GM19438 (cell line): Measurements from ENCODE around the gene PDE6D.
A peak's percentile ranks its signal among the peaks of the same experiment; 100 is the strongest.

Source experiments
- ATAC-seq: cut with Tn5 transposase; IDR thresholded peaks from one replicate; pipeline ENCODE4 v1.9.1; 2021; ENCODE audit warnings: low read depth; ENCODE audit not compliant: unreplicated experiment

PDE6D gene

GRCh38 chr2:231708773-231709635, 72.1 kb downstream of the PDE6D start:
- no peak for ATAC-seq

DNA sequence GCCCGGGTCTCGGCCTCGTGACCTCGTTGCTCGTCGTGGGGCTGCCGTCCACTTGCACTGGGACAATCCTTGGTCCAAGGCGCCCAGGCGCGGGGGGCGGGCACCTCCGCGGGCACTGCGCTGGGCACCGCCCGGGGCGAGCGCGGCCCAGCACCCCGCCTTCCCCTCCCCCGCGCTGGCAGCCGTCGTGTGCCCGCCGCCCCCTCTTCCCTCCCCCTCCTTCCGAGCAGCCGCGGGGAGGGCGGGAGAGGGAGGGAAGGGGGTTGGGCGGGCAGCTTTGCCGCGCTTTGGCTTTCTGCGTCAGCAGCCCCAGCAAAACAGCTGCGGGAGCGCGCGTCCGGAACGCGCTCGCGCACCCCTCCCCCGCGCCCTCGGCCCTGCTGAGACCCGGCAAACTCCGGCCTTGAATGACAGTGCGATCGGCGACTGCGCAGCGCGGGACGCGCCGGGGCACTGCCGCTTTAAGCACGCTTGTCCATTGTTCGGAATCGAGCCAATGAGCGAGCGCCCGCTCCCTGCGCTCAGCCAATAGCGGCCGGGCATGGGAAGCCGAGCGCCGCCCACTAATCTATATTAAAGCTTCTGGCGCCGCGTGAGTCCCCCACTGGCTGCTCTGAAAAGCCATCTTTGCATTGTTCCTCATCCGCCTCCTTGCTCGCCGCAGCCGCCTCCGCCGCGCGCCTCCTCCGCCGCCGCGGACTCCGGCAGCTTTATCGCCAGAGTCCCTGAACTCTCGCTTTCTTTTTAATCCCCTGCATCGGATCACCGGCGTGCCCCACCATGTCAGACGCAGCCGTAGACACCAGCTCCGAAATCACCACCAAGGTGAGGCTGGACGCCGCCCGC, 72.9 kb downstream of the PDE6D start, which contains the start of gene PTMA:
Gene PTMA (plus strand): TSS at position 599 of the 846 bp plus-strand sequence. CDS start 182 bp downstream, at position 781.
- ATAC-seq, result peak; percentile 50

- ATAC-seq, result no peak
Measured at GRCh38 chr2:231707625-231707926, 73.5 kb downstream of the PDE6D start.

DNA sequence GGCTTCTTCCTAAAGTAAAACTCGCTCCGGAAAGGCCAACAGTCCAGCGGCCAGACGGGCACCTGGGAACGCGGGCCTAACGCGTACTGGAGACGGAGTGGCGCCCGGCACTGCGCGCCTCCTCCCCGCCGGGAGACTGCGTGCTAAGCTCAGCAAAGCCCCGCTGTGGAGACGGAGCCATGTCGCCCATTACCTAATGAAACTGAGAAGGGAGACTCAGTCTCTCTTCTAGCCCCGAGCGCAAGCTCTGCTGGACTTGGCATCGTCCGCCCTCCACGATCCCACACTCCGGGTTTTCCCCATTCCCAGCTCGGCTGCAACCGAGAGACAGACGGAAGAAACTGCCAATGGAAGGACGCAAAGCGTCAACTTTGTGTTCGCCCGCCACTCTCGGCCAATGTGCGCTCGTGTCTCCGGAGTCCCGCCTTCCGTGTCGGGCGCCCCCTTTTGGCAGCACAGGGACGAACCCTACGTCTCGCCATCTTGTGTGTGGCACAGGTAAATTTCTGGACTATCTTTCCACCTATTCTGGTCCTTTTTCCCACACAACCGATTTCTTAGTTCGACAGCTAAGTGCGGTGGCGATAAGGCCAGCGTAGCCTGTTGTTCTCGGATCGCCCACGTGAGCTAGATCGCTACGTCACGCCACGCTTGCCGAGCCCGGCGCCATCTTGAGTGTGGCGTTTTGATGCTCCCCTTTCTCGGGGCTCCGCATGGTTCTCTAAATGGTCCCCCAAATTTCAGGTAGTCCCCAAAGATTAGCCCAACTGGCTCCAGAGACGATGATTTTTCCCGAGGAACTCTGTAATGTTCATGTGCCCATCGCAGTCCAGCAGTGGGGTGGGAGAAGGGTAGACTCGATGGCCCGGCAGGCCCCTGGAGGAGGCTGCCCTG, 74.1 kb downstream of the PDE6D start:
- peak; percentile 40 for ATAC-seq

DNA sequence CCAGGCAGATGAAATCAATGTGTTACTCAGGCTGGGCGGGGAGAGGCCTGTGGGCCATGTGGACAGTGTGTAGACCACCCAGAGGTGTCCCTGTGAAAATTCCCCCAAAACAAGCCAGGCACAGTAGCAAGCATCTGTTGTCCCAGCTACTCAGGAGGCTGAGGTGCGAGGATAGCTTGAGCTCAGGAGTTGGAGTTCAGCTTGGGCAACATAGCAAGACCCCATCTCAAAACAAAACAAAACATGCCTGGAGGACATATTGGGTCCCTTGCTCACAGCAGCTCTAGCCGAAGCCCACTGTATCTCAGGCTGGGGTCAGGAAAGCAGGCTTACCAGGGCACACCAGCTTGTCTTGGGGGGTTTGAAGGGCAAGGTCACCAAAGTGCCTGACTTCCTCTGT, 77.1 kb downstream of the PDE6D start:
- ATAC-seq, result no peak

- ATAC-seq, result no peak
Measured at GRCh38 chr2:231701456-231702373, 79.4 kb downstream of the PDE6D start.

DNA sequence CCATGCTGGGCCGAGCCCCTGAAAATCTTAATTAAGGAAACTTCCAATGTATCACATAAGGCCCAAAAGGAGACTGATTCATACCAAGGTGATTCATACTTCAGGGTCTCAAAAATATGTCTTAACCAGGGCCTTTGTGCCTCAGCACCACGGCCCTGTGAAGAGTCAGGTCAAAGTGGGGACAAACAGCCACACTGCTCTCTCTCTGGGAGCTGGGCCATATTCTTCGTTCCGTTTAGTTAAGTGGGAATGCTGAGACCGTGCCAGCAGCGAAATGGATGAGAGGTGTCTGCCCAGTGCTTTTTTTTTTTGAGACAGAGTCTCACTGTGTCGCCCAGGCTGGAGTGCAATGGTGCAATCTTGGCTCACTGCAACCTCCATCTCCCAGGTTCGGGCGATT, 82.1 kb downstream of the PDE6D start:
- ATAC-seq, result no peak

GRCh38 chr2:231696004-231696367, 85.1 kb downstream of the PDE6D start:
- ATAC-seq, result no peak

- no peak for ATAC-seq
Measured at GRCh38 chr2:231693956-231694355, 87.1 kb downstream of the PDE6D start.

DNA sequence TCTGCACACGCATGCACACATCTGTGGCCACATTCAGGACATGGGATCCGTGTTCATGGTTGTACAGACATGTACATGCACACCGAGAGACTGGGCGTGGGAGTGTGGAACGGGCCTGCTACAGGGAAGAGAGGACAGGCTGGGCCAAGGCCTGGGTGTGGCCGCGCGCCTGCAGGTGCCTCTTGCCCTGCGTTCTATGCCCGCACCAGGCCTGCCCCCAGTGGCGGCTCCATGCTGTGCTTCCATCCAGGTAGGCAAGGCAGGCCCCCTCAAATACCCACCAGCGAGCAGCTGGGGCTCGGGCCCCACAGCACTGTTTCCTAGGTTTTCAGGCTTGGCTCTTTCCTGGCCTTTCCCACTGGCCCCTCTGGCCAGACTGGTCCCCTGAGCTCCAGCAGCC, 88.2 kb downstream of the PDE6D start:
- no peak for ATAC-seq

GRCh38 chr2:231691251-231691772, 89.8 kb downstream of the PDE6D start:
- no peak for ATAC-seq

DNA sequence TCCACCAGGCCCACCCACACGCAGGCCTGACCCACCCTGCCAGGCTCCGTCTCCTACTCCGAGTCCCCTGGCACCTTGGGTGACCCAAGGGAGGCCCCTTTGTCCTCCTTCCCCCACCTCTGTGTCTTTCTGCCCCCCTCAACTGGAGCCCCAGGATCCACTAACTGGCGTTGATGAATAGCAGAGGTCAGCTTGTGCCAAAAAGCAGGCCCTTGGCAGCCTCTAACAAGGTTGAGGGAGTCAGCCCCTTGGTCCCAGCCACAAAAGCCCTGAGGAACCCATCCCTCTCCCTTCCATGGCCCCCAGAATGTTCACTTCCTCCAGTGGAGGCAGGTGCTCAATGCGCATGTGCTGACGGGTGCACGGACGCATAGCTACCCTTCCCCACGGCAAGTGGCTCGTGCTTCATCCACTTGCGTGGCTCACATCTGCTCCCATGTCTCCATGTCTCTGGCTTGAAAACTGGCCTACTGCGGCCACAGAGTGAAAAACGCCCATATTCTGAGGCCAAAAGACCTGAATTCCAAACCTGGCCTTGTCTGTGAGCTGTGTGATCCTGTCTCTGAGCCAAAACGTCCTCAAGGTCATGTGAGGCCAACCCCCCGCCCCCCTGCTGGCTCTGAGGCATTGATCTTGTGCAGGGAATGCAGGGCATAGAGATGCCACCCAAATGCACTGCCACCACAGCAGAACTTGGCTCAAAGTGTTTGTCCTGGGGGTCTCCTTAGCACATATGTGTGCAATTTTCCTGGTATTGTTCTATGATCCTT, 91.8 kb downstream of the PDE6D start:
- no peak for ATAC-seq

DNA sequence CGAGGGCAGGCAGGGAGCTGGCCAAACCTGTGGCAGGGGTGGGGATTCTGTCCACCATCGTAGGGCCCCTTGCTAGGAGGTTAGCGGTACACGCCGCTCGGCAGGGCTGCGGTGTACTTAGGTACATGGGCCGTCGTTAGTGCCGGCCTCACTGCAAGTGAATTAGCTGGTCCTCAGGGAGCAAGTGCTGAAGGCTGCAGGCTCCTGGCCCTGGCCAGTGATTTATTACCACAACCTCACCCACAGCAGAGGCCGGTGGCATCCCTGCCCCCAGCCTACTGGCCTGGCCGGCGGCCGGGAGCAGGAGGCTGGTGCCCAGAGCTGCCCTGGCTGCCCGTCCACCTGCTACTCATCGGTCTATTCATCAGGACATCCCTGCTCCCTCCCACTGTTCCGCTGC, 92.4 kb downstream of the PDE6D start:
- no peak for ATAC-seq

DNA sequence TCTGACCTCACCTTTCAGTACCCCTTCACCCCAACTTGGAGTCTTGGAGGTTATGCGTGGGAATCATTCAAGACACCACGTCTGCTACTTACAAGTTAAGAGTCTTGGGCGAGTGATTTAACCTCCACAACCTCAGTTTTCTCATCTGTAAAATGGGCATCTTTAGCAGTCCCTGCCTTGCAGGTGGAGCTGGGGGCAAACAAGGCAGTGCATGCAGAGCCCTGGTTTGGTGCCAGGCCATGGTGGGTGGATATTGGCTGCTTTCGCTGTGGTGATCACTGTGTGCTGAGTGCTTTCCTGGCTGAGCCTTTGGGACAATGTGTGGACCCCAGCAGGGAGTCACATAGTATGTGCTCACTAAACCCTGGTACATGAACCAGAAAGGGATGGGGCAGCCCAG, 93.1 kb downstream of the PDE6D start:
- no peak for ATAC-seq

GRCh38 chr2:231687133-231687852, 93.8 kb downstream of the PDE6D start:
- peak; percentile 81 for ATAC-seq

GRCh38 chr2:231686192-231687100, 94.6 kb downstream of the PDE6D start:
- ATAC-seq, result no peak
